PFSK-1 (cell line): ENCODE measurements around the gene GSS.

Experiments
- FOXP2 ChIP-seq: optimal IDR thresholded peaks from 2 replicates; pipeline ENCODE3; 2011; ENCODE audit warnings: borderline replicate concordance, control low read depth, inconsistent platforms; ENCODE audit not compliant: insufficient read depth; ENCODE audit errors: extremely low read length, extremely low read depth
- POLR2AphosphoS5 ChIP-seq: IDR thresholded peaks from 2 replicates; pipeline ENCODE4 v1.6.1; 2012; ENCODE audit warnings: low read depth, mild to moderate bottlenecking, control low read depth, low read length, moderate library complexity
- REST ChIP-seq, 2 experiments: IDR thresholded peaks; 2 replicates each; pipeline versions ENCODE4 v1.6.1 to v1.8.0; 2011 to 2012; ENCODE audit warnings: low read depth in 2 of 2, low read length in 2 of 2, control low read depth in 1 of 2, inconsistent platforms in 1 of 2, mild to moderate bottlenecking in 1 of 2, moderate library complexity in 1 of 2; ENCODE audit not compliant: insufficient read depth in 1 of 2
- SIN3A ChIP-seq: IDR thresholded peaks from 2 replicates; pipeline ENCODE4 v1.6.1; 2012; ENCODE audit warnings: mild to moderate bottlenecking, low read length, moderate library complexity, borderline replicate concordance; ENCODE audit not compliant: insufficient read depth
- TAF1 ChIP-seq: IDR thresholded peaks from 2 replicates; pipeline ENCODE4 v1.6.1; 2012; ENCODE audit warnings: low read length, control low read depth, borderline replicate concordance; ENCODE audit not compliant: insufficient read depth

GSS gene

DNA sequence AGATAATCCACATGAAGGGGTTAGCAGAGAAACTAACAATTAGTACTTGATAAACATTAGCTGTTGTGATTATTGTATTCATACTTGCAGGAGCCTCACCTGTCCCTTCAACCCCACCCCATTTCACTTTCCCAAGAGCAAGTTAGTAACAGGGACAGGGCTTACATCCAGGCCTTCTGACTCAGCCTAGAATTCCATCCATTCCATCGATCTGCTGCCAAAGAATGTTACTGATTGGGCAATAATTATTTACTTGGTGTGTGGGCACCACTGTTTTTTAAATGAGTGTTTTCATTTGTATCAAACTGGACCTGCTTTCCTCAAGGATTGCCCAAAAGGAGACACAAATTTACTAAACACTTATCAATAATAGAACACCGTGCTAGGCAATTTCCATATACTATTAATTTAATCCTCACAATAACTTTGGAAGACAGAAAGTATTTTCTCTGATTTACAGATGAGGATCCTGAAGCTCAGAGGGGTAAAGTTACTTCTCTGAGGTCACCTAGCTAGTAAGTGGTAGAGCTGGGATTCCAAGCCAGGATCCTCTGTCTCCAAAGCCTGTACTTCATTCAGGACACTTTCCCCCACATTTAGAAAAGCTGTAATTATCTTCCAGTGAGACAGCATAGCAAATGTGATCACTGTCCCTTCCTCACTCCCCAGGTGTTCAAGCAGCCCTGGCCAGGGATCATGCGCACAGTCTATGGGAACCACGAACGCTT lies 32.8 kb downstream of the GSS start:
- TF ChIP-seq REST (IDR thresholded peaks at IDR 0.05; ENCODE audit: insufficient read depth in 1 of 2, low read depth in 2 of 2, low read length in 2 of 2) (no peak), SIN3A (no peak), TAF1 (no peak), FOXP2 (no peak), POLR2AphosphoS5 (no peak)

DNA sequence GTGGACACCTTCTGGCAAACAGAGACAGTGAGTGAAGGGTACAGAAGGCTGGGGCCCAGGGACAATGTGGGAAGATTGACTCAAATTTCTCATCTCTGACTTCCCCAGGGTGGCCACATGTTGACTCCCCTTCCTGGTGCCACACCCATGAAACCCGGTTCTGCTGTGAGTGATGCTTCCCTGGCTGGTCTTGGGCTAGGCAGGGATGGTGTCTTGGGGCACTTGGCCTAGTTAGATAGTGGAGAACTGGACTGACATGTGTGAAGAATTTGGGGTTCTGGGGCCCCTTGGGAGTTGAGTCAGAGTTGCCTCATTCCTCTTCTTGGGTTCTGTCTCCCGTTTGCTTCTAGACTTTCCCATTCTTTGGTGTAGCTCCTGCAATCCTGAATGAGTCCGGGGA lies 34.2 kb downstream of the GSS start:
- no peak for TF ChIP-seq SIN3A
- TF ChIP-seq REST (IDR thresholded peaks at IDR 0.05; ENCODE audit: insufficient read depth in 1 of 2, low read depth in 2 of 2, low read length in 2 of 2), result no peak
- no peak for TF ChIP-seq TAF1
- no peak for TF ChIP-seq FOXP2
- no peak for TF ChIP-seq POLR2AphosphoS5

GRCh38 chr20:34920055-34920454 lies 35.6 kb downstream of the GSS start:
- TF ChIP-seq SIN3A (no peak), POLR2AphosphoS5 (no peak), REST (IDR thresholded peaks at IDR 0.05; ENCODE audit: insufficient read depth in 1 of 2, low read depth in 2 of 2, low read length in 2 of 2) (no peak), TAF1 (no peak), FOXP2 (no peak)

DNA sequence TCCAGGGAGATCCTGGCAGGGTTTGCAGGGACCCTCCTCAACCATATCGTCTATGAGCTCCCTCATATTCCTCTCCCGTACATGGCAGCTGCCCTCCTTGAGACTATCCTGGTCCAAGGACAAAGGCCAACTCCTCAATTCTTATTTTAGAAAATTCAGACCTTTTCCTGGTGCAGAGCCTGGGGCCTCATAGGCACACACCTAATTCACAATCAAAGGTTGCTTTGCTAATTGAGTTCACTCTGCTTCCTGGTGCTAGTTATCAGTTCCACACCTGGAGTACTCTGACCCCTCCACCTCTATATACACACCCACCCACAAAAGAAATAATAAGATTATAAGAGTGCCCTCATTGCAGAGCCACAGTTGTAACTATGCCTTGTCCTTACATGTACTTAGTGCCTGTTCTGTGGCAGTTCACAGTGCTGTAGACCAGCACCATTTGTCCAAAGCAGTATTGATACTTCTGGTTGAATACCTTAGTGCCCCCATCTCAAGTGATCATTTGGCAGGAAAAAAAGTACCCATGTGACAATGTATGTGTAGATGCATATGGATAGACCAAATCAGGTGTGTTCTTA lies 38.7 kb downstream of the GSS start:
- TF ChIP-seq POLR2AphosphoS5 (no peak), FOXP2 (no peak), TAF1 (no peak), SIN3A (no peak), REST (IDR thresholded peaks at IDR 0.05; ENCODE audit: insufficient read depth in 1 of 2, low read depth in 2 of 2, low read length in 2 of 2) (no peak)
